Prostate gland (tissue), 2 donors: Measurements from ENCODE around the gene GCNA.

ENCODE experiments used
- POLR2A ChIP-seq: fragments of 450-650 bp; IDR thresholded peaks from one replicate; pipeline ENCODE4 v1.6.1; 2016; ENCODE audit warnings: antibody characterized with exemption, mild to moderate bottlenecking
- TF ChIP-seq, protein P1 (sequence below), 4 experiments: fragments of 200-600 bp in 2 of 4; fragments of 450-650 bp in 2 of 4; sonication (generic) in 2 of 4; IDR thresholded peaks; 1 replicate in 3 of 4; 2 replicates in 1 of 4; pipeline ENCODE4 v1.5.1; 2016 to 2019; ENCODE audit warnings: antibody characterized with exemption in 4 of 4, mild to moderate bottlenecking in 2 of 4, moderate library complexity in 2 of 4

DNA sequence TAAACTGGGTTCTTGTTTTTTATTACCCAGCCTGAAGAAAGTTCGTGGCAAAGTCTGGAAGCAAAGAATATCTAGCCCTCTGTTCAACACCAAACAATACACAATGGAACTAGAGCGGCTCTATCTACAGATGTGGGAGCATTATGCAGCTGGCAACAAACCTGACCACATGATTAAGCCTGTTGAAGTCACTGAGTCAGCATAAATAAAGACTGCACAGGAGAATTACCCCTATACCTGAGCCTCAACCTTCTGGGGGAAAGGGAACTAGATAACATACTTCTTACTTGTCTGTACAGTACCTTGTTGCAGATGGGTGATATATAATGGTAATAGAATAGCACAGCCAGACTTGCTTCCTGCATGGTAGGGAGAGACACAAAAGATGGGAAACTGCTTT lies 4.6 kb upstream of the GCNA start:
- TF ChIP-seq, protein P1, sequence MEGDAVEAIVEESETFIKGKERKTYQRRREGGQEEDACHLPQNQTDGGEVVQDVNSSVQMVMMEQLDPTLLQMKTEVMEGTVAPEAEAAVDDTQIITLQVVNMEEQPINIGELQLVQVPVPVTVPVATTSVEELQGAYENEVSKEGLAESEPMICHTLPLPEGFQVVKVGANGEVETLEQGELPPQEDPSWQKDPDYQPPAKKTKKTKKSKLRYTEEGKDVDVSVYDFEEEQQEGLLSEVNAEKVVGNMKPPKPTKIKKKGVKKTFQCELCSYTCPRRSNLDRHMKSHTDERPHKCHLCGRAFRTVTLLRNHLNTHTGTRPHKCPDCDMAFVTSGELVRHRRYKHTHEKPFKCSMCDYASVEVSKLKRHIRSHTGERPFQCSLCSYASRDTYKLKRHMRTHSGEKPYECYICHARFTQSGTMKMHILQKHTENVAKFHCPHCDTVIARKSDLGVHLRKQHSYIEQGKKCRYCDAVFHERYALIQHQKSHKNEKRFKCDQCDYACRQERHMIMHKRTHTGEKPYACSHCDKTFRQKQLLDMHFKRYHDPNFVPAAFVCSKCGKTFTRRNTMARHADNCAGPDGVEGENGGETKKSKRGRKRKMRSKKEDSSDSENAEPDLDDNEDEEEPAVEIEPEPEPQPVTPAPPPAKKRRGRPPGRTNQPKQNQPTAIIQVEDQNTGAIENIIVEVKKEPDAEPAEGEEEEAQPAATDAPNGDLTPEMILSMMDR (IDR thresholded peaks at IDR 0.05): no peak
- no peak for TF ChIP-seq POLR2A
